ENCODE measurements around the gene LAMB2.

The LAMB2 gene

GRCh38 chr3:49132437-49133225 is at the start of gene LAMB2:
Gene LAMB2, minus strand, starts transcription at chr3:49133050. Its CDS starts 183 bp downstream, at chr3:49132867.
- TF ChIP-seq EZH2 (IDR thresholded peaks at IDR 0.05) (no peak), FOXP2 (optimal IDR thresholded peaks at IDR 0.05; ENCODE audit: control extremely low read depth, extremely low read length, insufficient read depth) (no peak), POLR2AphosphoS5 (IDR thresholded peaks at IDR 0.05; ENCODE audit: borderline replicate concordance, low read depth, low read length) (peak; percentile 62; the same call in 1 of the 2 replicates)
- Histone ChIP-seq H3K36me3 (ENCODE audit: insufficient read depth, low read length) (no peaks in the 10 kb centered on the region), H3K9me3 (ENCODE audit: low read depth, low read length) (no peaks in the 10 kb centered on the region), H3K4me3 (peak within 1 kb of the TSS; percentile 89), H3K9ac (ENCODE audit: insufficient read length) (peak within 1 kb of the TSS; percentile 70), H3K27ac (peak within 1 kb of the TSS; percentile 54; the same call in 1 of the 2 replicates)
- DNase-seq (ENCODE audit: low read depth, low spot score), result no peak

GRCh38 chr3:49181351-49181750 is 48.5 kb upstream of the LAMB2 start:
- no peaks in the 10 kb centered on the region for H3K9me3 ChIP-seq (ENCODE audit: low read depth, low read length)
- no peak overlapping the region for H3K9ac ChIP-seq (ENCODE audit: insufficient read length)
- no peaks in the 10 kb centered on the region for H3K36me3 ChIP-seq (ENCODE audit: insufficient read depth, low read length)
- no peak overlapping the region for H3K27ac ChIP-seq
- TF ChIP-seq FOXP2 (optimal IDR thresholded peaks at IDR 0.05; ENCODE audit: control extremely low read depth, extremely low read length, insufficient read depth) (no peak), POLR2AphosphoS5 (IDR thresholded peaks at IDR 0.05; ENCODE audit: borderline replicate concordance, low read depth, low read length) (no peak), EZH2 (IDR thresholded peaks at IDR 0.05) (no peak)
- DNase-seq (ENCODE audit: low read depth, low spot score), result no peak
- no peak overlapping the region for H3K4me3 ChIP-seq

- H3K36me3 ChIP-seq (ENCODE audit: insufficient read depth, low read length), result no peaks in the 10 kb centered on the region
- H3K9me3 ChIP-seq (ENCODE audit: low read depth, low read length), result no peaks in the 10 kb centered on the region
- no peak overlapping the region for H3K4me3 ChIP-seq
- no peak overlapping the region for H3K9ac ChIP-seq (ENCODE audit: insufficient read length)
- DNase-seq (ENCODE audit: low read depth, low spot score), result no peak
- H3K27ac ChIP-seq, result no peak overlapping the region
- TF ChIP-seq FOXP2 (optimal IDR thresholded peaks at IDR 0.05; ENCODE audit: control extremely low read depth, extremely low read length, insufficient read depth), result no peak
- TF ChIP-seq POLR2AphosphoS5 (IDR thresholded peaks at IDR 0.05; ENCODE audit: borderline replicate concordance, low read depth, low read length), result no peak
Measured at GRCh38 chr3:49180116-49180515, 47.3 kb upstream of the LAMB2 start.

- Histone ChIP-seq H3K36me3 (ENCODE audit: insufficient read depth, low read length) (no peaks in the 10 kb centered on the region), H3K27ac (no peak overlapping the region), H3K9me3 (ENCODE audit: low read depth, low read length) (no peaks in the 10 kb centered on the region), H3K9ac (ENCODE audit: insufficient read length) (no peak overlapping the region), H3K4me3 (no peak overlapping the region)
- no peak for DNase-seq (ENCODE audit: low read depth, low spot score)
- TF ChIP-seq FOXP2 (optimal IDR thresholded peaks at IDR 0.05; ENCODE audit: control extremely low read depth, extremely low read length, insufficient read depth) (no peak), POLR2AphosphoS5 (IDR thresholded peaks at IDR 0.05; ENCODE audit: borderline replicate concordance, low read depth, low read length) (no peak), EZH2 (IDR thresholded peaks at IDR 0.05) (no peak)
Measured at GRCh38 chr3:49177073-49177472, 44.2 kb upstream of the LAMB2 start.

GRCh38 chr3:49175530-49175929 is 42.7 kb upstream of the LAMB2 start:
- Histone ChIP-seq H3K9me3 (ENCODE audit: low read depth, low read length) (no peaks in the 10 kb centered on the region), H3K9ac (ENCODE audit: insufficient read length) (no peak overlapping the region), H3K36me3 (ENCODE audit: insufficient read depth, low read length) (no peaks in the 10 kb centered on the region), H3K27ac (no peak overlapping the region), H3K4me3 (no peak overlapping the region)
- no peak for DNase-seq (ENCODE audit: low read depth, low spot score)
- no peak for TF ChIP-seq FOXP2 (optimal IDR thresholded peaks at IDR 0.05; ENCODE audit: control extremely low read depth, extremely low read length, insufficient read depth)
- no peak for TF ChIP-seq POLR2AphosphoS5 (IDR thresholded peaks at IDR 0.05; ENCODE audit: borderline replicate concordance, low read depth, low read length)
- no peak for TF ChIP-seq EZH2 (IDR thresholded peaks at IDR 0.05)

GRCh38 chr3:49174397-49174985 is 41.6 kb upstream of the LAMB2 start:
- H3K4me3 ChIP-seq, result no peak overlapping the region
- DNase-seq (ENCODE audit: low read depth, low spot score), result no peak
- H3K9ac ChIP-seq (ENCODE audit: insufficient read length), result no peak overlapping the region
- no peaks in the 10 kb centered on the region for H3K36me3 ChIP-seq (ENCODE audit: insufficient read depth, low read length)
- no peaks in the 10 kb centered on the region for H3K9me3 ChIP-seq (ENCODE audit: low read depth, low read length)
- TF ChIP-seq POLR2AphosphoS5 (IDR thresholded peaks at IDR 0.05; ENCODE audit: borderline replicate concordance, low read depth, low read length) (no peak), FOXP2 (optimal IDR thresholded peaks at IDR 0.05; ENCODE audit: control extremely low read depth, extremely low read length, insufficient read depth) (no peak), EZH2 (IDR thresholded peaks at IDR 0.05) (no peak)
- no peak overlapping the region for H3K27ac ChIP-seq

GRCh38 chr3:49173792-49174170 is 40.9 kb upstream of the LAMB2 start:
- TF ChIP-seq FOXP2 (optimal IDR thresholded peaks at IDR 0.05; ENCODE audit: control extremely low read depth, extremely low read length, insufficient read depth), result no peak
- DNase-seq (ENCODE audit: low read depth, low spot score), result no peak
- no peak overlapping the region for H3K9ac ChIP-seq (ENCODE audit: insufficient read length)
- H3K27ac ChIP-seq, result no peak overlapping the region
- no peaks in the 10 kb centered on the region for H3K9me3 ChIP-seq (ENCODE audit: low read depth, low read length)
- no peaks in the 10 kb centered on the region for H3K36me3 ChIP-seq (ENCODE audit: insufficient read depth, low read length)
- no peak overlapping the region for H3K4me3 ChIP-seq

- Histone ChIP-seq H3K9me3 (ENCODE audit: low read depth, low read length) (no peaks in the 10 kb centered on the region), H3K9ac (ENCODE audit: insufficient read length) (no peak overlapping the region), H3K36me3 (ENCODE audit: insufficient read depth, low read length) (no peaks in the 10 kb centered on the region), H3K27ac (no peak overlapping the region), H3K4me3 (no peak overlapping the region)
- no peak for DNase-seq (ENCODE audit: low read depth, low spot score)
- no peak for TF ChIP-seq POLR2AphosphoS5 (IDR thresholded peaks at IDR 0.05; ENCODE audit: borderline replicate concordance, low read depth, low read length)
- TF ChIP-seq EZH2 (IDR thresholded peaks at IDR 0.05), result no peak
Measured at GRCh38 chr3:49173116-49173791, 40.4 kb upstream of the LAMB2 start.

Measured in SK-N-MC (cell line).